Neural progenitor cell (in vitro differentiated cells): ENCODE measurements around the gene ABTB2. TPM values are rescaled to one million over a fixed set of nuclear protein-coding genes. Genes with fewer than 3 reads are reported as not detected.

ENCODE experiments used
- DNase-seq: peaks from one replicate; pipeline ENCODE4 v3.0.0-alpha.2; 2016; ENCODE audit warnings: low spot score
- H2AFZ ChIP-seq: fragments of 200-600 bp; sonication (generic); replicated peaks from 2 replicates; pipeline ENCODE4 v1.6.1; 2016; ENCODE audit warnings: antibody characterized with exemption
- H3F3A ChIP-seq: fragments of 200-600 bp; sonication (generic); 2 replicates; pipeline ENCODE4 v1.6.1; 2016; ENCODE audit warnings: antibody characterized with exemption, low read depth
- H3K27ac ChIP-seq: fragments of 200-600 bp; sonication (generic); 2 replicates; pipeline ENCODE4 v1.5.1; 2016; ENCODE audit warnings: mild to moderate bottlenecking
- H3K27me3 ChIP-seq: fragments of 200-600 bp; sonication (generic); 2 replicates; pipeline ENCODE4 v1.6.1; 2016; ENCODE audit warnings: mild to moderate bottlenecking, moderate library complexity
- H3K36me3 ChIP-seq: fragments of 200-600 bp; sonication (generic); 2 replicates; pipeline ENCODE4 v1.5.1; 2016
- H3K4me1 ChIP-seq: fragments of 200-600 bp; sonication (generic); 2 replicates; pipeline ENCODE4 v1.6.1; 2016; ENCODE audit warnings: mixed run types
- H3K4me2 ChIP-seq: fragments of 200-600 bp; sonication (generic); 2 replicates; pipeline ENCODE4 v1.6.1; 2016
- H3K4me3 ChIP-seq: fragments of 200-600 bp; sonication (generic); 2 replicates; pipeline ENCODE4 v1.5.1; 2016
- H3K79me2 ChIP-seq: fragments of 200-600 bp; sonication (generic); 2 replicates; pipeline ENCODE4 v1.6.1; 2016; ENCODE audit warnings: low read depth
- H3K9ac ChIP-seq: fragments of 200-600 bp; sonication (generic); 2 replicates; pipeline ENCODE4 v1.6.1; 2016
- H3K9me3 ChIP-seq: fragments of 200-600 bp; sonication (generic); 2 replicates; pipeline ENCODE4 v1.5.1; 2016; ENCODE audit warnings: low read depth
- H4K20me1 ChIP-seq: fragments of 200-600 bp; sonication (generic); 2 replicates; pipeline ENCODE4 v1.6.1; 2016; ENCODE audit warnings: low read depth
- H3K27ac Mint-ChIP-seq: 3 replicates; pipeline ENCODE4 v1.8.0; 2021; ENCODE audit warnings: mixed read lengths
- H3K27me3 Mint-ChIP-seq: 2 replicates; pipeline ENCODE4 v1.8.0; 2022; ENCODE audit warnings: low read depth, mild to moderate bottlenecking, inconsistent platforms, moderate library complexity, mixed read lengths; ENCODE audit not compliant: insufficient read depth
- H3K36me3 Mint-ChIP-seq: 3 replicates; pipeline ENCODE4 v1.8.0; 2021; ENCODE audit warnings: mixed read lengths
- H3K4me1 Mint-ChIP-seq: 3 replicates; pipeline ENCODE4 v1.8.0; 2021; ENCODE audit warnings: mixed read lengths
- H3K4me3 Mint-ChIP-seq: 3 replicates; pipeline ENCODE4 v1.8.0; 2021; ENCODE audit warnings: mild to moderate bottlenecking, moderate library complexity, mixed read lengths
- H3K9me3 Mint-ChIP-seq: 3 replicates; pipeline ENCODE4 v1.8.0; 2020; ENCODE audit warnings: mixed read lengths
- EZH2 ChIP-seq: fragments of 200-600 bp; sonication (generic); IDR thresholded peaks from 2 replicates; pipeline ENCODE4 v1.6.1; 2017; ENCODE audit warnings: antibody characterized with exemption, mild to moderate bottlenecking, moderate library complexity
- EZH2phosphoT487 ChIP-seq: fragments of 200-600 bp; sonication (generic); IDR thresholded peaks from 2 replicates; pipeline ENCODE4 v1.6.1; 2017; ENCODE audit warnings: antibody characterized with exemption
- total RNA-seq: library from RNA; depleted of rRNA; stranded (reverse); fragments of >200 nt; gene quantifications from 2 replicates; pipeline ENCODE4 v1.2.3, GENCODE V29; 2015; ENCODE audit warnings: low replicate concordance
- TF ChIP-seq, protein P1 (sequence below): fragments of 200-600 bp; sonication (generic); IDR thresholded peaks from 2 replicates; pipeline ENCODE4 v1.5.1; 2017; ENCODE audit warnings: antibody characterized with exemption, mild to moderate bottlenecking

The ABTB2 gene
- total RNA-seq, 1 donor from 2014 or later: 0.37 TPM

DNA sequence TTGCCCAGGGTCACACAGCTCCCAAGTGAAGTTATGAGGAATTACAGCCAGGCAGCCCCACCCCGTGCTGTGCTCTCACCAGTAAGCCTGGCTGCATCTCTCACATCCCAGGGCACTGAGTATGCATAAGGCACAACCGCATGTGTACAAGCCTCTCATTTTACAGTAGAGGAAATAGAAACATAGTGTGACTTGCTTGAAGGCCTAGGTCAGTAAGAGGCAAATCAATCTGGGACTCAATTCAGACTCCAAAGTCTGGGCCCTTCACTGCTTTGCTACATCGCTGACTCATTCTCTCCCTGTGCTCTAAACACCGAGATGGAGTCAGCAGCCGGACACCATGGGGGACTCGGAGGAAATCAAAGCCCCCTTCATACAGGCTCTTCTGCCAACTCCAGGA, 7.9 kb downstream of the ABTB2 start:
- no peak overlapping the region for H3K4me3 ChIP-seq
- no peak for DNase-seq
- Mint-ChIP-seq H3K4me3 (no peak overlapping the region), H3K36me3 (no peaks in the 10 kb centered on the region), H3K27me3 (peaks cover 10% of the 10 kb centered on the region), H3K4me1 (peaks cover 12% of the 10 kb centered on the region), H3K9me3 (no peaks in the 10 kb centered on the region), H3K27ac (peak overlapping the region; percentile 62)
- no peak overlapping the region for H3K4me2 ChIP-seq
- no peak overlapping the region for H2AFZ ChIP-seq
- H3K36me3 ChIP-seq: no peaks in the 10 kb centered on the region
- TF ChIP-seq EZH2phosphoT487 (no peak), EZH2 (no peak)
- TF ChIP-seq, protein P1, sequence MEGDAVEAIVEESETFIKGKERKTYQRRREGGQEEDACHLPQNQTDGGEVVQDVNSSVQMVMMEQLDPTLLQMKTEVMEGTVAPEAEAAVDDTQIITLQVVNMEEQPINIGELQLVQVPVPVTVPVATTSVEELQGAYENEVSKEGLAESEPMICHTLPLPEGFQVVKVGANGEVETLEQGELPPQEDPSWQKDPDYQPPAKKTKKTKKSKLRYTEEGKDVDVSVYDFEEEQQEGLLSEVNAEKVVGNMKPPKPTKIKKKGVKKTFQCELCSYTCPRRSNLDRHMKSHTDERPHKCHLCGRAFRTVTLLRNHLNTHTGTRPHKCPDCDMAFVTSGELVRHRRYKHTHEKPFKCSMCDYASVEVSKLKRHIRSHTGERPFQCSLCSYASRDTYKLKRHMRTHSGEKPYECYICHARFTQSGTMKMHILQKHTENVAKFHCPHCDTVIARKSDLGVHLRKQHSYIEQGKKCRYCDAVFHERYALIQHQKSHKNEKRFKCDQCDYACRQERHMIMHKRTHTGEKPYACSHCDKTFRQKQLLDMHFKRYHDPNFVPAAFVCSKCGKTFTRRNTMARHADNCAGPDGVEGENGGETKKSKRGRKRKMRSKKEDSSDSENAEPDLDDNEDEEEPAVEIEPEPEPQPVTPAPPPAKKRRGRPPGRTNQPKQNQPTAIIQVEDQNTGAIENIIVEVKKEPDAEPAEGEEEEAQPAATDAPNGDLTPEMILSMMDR: no peak
- peaks cover 19% of the 10 kb centered on the region for H3K27me3 ChIP-seq
- H4K20me1 ChIP-seq: no peaks in the 10 kb centered on the region
- no peak overlapping the region for H3K27ac ChIP-seq
- no peaks in the 10 kb centered on the region for H3K79me2 ChIP-seq
- H3K9ac ChIP-seq: no peak overlapping the region
- H3K9me3 ChIP-seq: no peaks in the 10 kb centered on the region
- no peaks in the 10 kb centered on the region for H3F3A ChIP-seq
- H3K4me1 ChIP-seq: no peaks in the 10 kb centered on the region

DNA sequence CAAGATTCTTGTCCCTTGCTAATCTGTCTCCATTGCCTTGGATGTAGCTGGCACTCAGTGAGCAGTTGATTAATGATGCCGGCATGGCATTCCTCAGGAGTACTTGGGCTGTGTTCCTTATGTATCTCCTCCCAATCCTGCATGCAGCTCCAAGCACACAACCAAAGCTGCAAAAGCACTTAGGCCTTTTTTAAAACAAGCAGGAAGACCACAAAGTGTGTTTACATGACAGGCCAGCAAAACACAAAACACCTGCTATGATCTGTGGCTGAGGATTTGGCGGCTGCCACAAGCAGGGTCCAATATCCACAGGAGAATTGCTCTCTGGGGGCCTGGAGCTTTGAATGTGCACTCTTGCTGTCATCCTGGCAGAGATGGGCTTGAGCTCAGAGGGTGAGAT, 8.9 kb downstream of the ABTB2 start:
- no peaks in the 10 kb centered on the region for H3F3A ChIP-seq
- H4K20me1 ChIP-seq: no peaks in the 10 kb centered on the region
- H3K27me3 ChIP-seq: peaks cover 10% of the 10 kb centered on the region
- no peaks in the 10 kb centered on the region for H3K36me3 ChIP-seq
- H3K79me2 ChIP-seq: no peaks in the 10 kb centered on the region
- H3K27me3 Mint-ChIP-seq: peaks cover 5% of the 10 kb centered on the region
- H3K9me3 Mint-ChIP-seq: no peaks in the 10 kb centered on the region
- H3K9me3 ChIP-seq: no peaks in the 10 kb centered on the region
- H3K4me1 Mint-ChIP-seq: peaks cover 10% of the 10 kb centered on the region
- H3K4me1 ChIP-seq: no peaks in the 10 kb centered on the region
- no peak overlapping the region for H3K9ac ChIP-seq
- H3K36me3 Mint-ChIP-seq: no peaks in the 10 kb centered on the region
- no peak overlapping the region for H3K4me3 Mint-ChIP-seq
- no peak overlapping the region for H2AFZ ChIP-seq
- no peak overlapping the region for H3K4me2 ChIP-seq
- no peak for DNase-seq
- TF ChIP-seq, protein P1: no peak
- TF ChIP-seq EZH2 (no peak), EZH2phosphoT487 (no peak)
- no peak overlapping the region for H3K4me3 ChIP-seq
- H3K27ac Mint-ChIP-seq: no peak overlapping the region
- H3K27ac ChIP-seq: no peak overlapping the region

DNA sequence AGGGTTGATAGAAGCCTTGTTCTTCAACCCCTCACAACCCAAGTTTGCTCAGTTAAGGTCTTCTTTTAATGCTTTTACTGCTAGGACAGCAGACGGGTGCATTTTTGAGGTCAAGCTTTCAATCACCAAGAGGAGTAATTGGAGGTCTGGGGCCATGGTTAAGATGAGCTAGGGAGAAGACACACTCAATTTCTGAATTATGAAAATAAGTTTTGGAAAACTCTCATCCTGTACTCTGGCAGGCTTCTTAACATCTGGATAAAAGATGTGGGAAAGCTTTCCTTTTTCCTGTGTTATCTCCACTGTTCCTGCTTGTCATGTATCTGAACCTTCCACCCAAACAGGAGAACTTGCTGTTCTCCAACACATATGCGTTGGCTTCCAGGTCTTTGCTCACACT, 9.7 kb downstream of the ABTB2 start:
- H3K27ac ChIP-seq: no peak overlapping the region
- no peak overlapping the region for H3K4me3 ChIP-seq
- no peak overlapping the region for H3K4me2 ChIP-seq
- H3K9me3 ChIP-seq: no peaks in the 10 kb centered on the region
- H2AFZ ChIP-seq: no peak overlapping the region
- no peak overlapping the region for H3K27ac Mint-ChIP-seq
- no peaks in the 10 kb centered on the region for H3K36me3 Mint-ChIP-seq
- H3F3A ChIP-seq: no peaks in the 10 kb centered on the region
- H3K4me3 Mint-ChIP-seq: no peak overlapping the region
- no peaks in the 10 kb centered on the region for H3K36me3 ChIP-seq
- H3K27me3 ChIP-seq: peaks cover 1% of the 10 kb centered on the region
- peaks cover 10% of the 10 kb centered on the region for H3K4me1 Mint-ChIP-seq
- H3K79me2 ChIP-seq: no peaks in the 10 kb centered on the region
- no peak for DNase-seq
- no peaks in the 10 kb centered on the region for H4K20me1 ChIP-seq
- no peaks in the 10 kb centered on the region for H3K4me1 ChIP-seq
- TF ChIP-seq, protein P1: no peak
- TF ChIP-seq EZH2 (no peak), EZH2phosphoT487 (no peak)
- H3K27me3 Mint-ChIP-seq: peaks cover 6% of the 10 kb centered on the region
- no peak overlapping the region for H3K9ac ChIP-seq
- no peaks in the 10 kb centered on the region for H3K9me3 Mint-ChIP-seq
